Measurements from ENCODE around the gene LHX6. TPM values are rescaled to one million over a fixed set of nuclear protein-coding genes. Genes with fewer than 3 reads are reported as not detected.

The LHX6 gene
- total and polyA plus RNA-seq, 2 experiments from 2014 or later = not detected

GRCh38 chr9:122256206-122256605, 27.4 kb upstream of the LHX6 start:
- H2AFZ ChIP-seq = no peak overlapping the region
- no peaks in the 10 kb centered on the region for H3K4me1 ChIP-seq (ENCODE audit: insufficient read depth)
- H3F3A ChIP-seq (ENCODE audit: insufficient read depth) = no peaks in the 10 kb centered on the region
- TF ChIP-seq EZH2 (IDR thresholded peaks at IDR 0.05; ENCODE audit: insufficient read depth, poor library complexity, severe bottlenecking) (no peak), EZH2phosphoT487 (IDR thresholded peaks at IDR 0.05; ENCODE audit: insufficient read depth, low read depth) (no peak)
- H3K27me3 ChIP-seq (replicated peaks; ENCODE audit: insufficient read depth) = no peaks in the 10 kb centered on the region
- H3K9ac ChIP-seq = no peak overlapping the region
- peaks cover 86% of the 10 kb centered on the region for H3K79me2 ChIP-seq (ENCODE audit: insufficient read depth)
- 96 to 99% methylated on average over 5 of the region's 5 CpGs for WGBS, 2 experiments (ENCODE audit: low coverage in 1 of 2, low lambda C conversion rate in 2 of 2, missing lambda C conversion rate in 2 of 2)
- no peaks in the 10 kb centered on the region for H3K9me3 ChIP-seq (ENCODE audit: low read depth)
- in situ Hi-C loops (cut with MboI) = no loop called here
- no peak overlapping the region for H3K27ac ChIP-seq
- H3K4me3 ChIP-seq = no peak overlapping the region
- DNase-seq = no peak
- H3K36me3 ChIP-seq (ENCODE audit: low read depth) = peaks cover 22% of the 10 kb centered on the region
- no peak overlapping the region for H3K4me2 ChIP-seq (ENCODE audit: unreplicated experiment)
- no peaks in the 10 kb centered on the region for H4K20me1 ChIP-seq (ENCODE audit: insufficient read depth)
- no peaks in the 10 kb centered on the region for H3K9me2 ChIP-seq (ENCODE audit: insufficient read depth)

GRCh38 chr9:122254761-122255160, 26.0 kb upstream of the LHX6 start:
- Histone ChIP-seq H4K20me1 (ENCODE audit: insufficient read depth) (no peaks in the 10 kb centered on the region), H3K9me2 (ENCODE audit: insufficient read depth) (no peaks in the 10 kb centered on the region), H3K4me1 (ENCODE audit: insufficient read depth) (no peaks in the 10 kb centered on the region), H3K36me3 (ENCODE audit: low read depth) (peaks cover 23% of the 10 kb centered on the region; the same call in 1 of the 2 replicates), H3K4me3 (no peak overlapping the region), H3K79me2 (ENCODE audit: insufficient read depth) (peaks cover 77% of the 10 kb centered on the region), H3K27me3 (replicated peaks; ENCODE audit: insufficient read depth) (no peaks in the 10 kb centered on the region), H3K9me3 (ENCODE audit: low read depth) (no peaks in the 10 kb centered on the region), H3K27ac (no peak overlapping the region), H3F3A (ENCODE audit: insufficient read depth) (no peaks in the 10 kb centered on the region), H2AFZ (no peak overlapping the region), H3K4me2 (ENCODE audit: unreplicated experiment) (no peak overlapping the region), H3K9ac (no peak overlapping the region)
- no peak for DNase-seq
- TF ChIP-seq EZH2phosphoT487 (IDR thresholded peaks at IDR 0.05; ENCODE audit: insufficient read depth, low read depth) = no peak
- no peak for TF ChIP-seq EZH2 (IDR thresholded peaks at IDR 0.05; ENCODE audit: insufficient read depth, poor library complexity, severe bottlenecking)
- 99% methylated on average over 3 of the region's 3 CpGs for WGBS, 2 experiments (ENCODE audit: low coverage in 1 of 2, low lambda C conversion rate in 2 of 2, missing lambda C conversion rate in 2 of 2)
- in situ Hi-C loops (cut with MboI) = no loop called here

- peaks cover 58% of the 10 kb centered on the region for H3K79me2 ChIP-seq (ENCODE audit: insufficient read depth)
Observed at GRCh38 chr9:122252796-122253195, 24.0 kb upstream of the LHX6 start.

GRCh38 chr9:122251351-122251750, 22.6 kb upstream of the LHX6 start:
- no peaks in the 10 kb centered on the region for H3K9me3 ChIP-seq (ENCODE audit: low read depth)
- H3K9ac ChIP-seq = no peak overlapping the region
- H3K4me3 ChIP-seq = no peak overlapping the region
- H4K20me1 ChIP-seq (ENCODE audit: insufficient read depth) = no peaks in the 10 kb centered on the region
- TF ChIP-seq EZH2phosphoT487 (IDR thresholded peaks at IDR 0.05; ENCODE audit: insufficient read depth, low read depth) (no peak), EZH2 (IDR thresholded peaks at IDR 0.05; ENCODE audit: insufficient read depth, poor library complexity, severe bottlenecking) (no peak)
- in situ Hi-C loops (cut with MboI) = no loop called here
- H3K79me2 ChIP-seq (ENCODE audit: insufficient read depth) = peaks cover 46% of the 10 kb centered on the region
- DNase-seq = no peak
- H3K36me3 ChIP-seq (ENCODE audit: low read depth) = peaks cover 33% of the 10 kb centered on the region
- H3K27me3 ChIP-seq (replicated peaks; ENCODE audit: insufficient read depth) = no peaks in the 10 kb centered on the region
- H2AFZ ChIP-seq = no peak overlapping the region
- H3F3A ChIP-seq (ENCODE audit: insufficient read depth) = no peaks in the 10 kb centered on the region
- H3K4me2 ChIP-seq (ENCODE audit: unreplicated experiment) = no peak overlapping the region
- no peaks in the 10 kb centered on the region for H3K9me2 ChIP-seq (ENCODE audit: insufficient read depth)
- no peak overlapping the region for H3K27ac ChIP-seq
- H3K4me1 ChIP-seq (ENCODE audit: insufficient read depth) = no peaks in the 10 kb centered on the region
- WGBS, 2 experiments (ENCODE audit: low coverage in 1 of 2, low lambda C conversion rate in 2 of 2, missing lambda C conversion rate in 2 of 2) = 94 to 97% methylated on average over 2 of the region's 2 CpGs

More at GRCh38 chr9:122252796-122253195, 24.0 kb upstream of the LHX6 start:
- no peak for DNase-seq
- in situ Hi-C loops (cut with MboI) = no loop called here
- TF ChIP-seq EZH2 (IDR thresholded peaks at IDR 0.05; ENCODE audit: insufficient read depth, poor library complexity, severe bottlenecking) = no peak
- no peak for TF ChIP-seq EZH2phosphoT487 (IDR thresholded peaks at IDR 0.05; ENCODE audit: insufficient read depth, low read depth)
- Histone ChIP-seq H3K4me2 (ENCODE audit: unreplicated experiment) (no peak overlapping the region), H3K27me3 (replicated peaks; ENCODE audit: insufficient read depth) (no peaks in the 10 kb centered on the region), H3K4me1 (ENCODE audit: insufficient read depth) (no peaks in the 10 kb centered on the region), H3K9ac (no peak overlapping the region), H2AFZ (no peak overlapping the region), H3K9me2 (ENCODE audit: insufficient read depth) (no peaks in the 10 kb centered on the region), H4K20me1 (ENCODE audit: insufficient read depth) (no peaks in the 10 kb centered on the region), H3K4me3 (no peak overlapping the region), H3K9me3 (ENCODE audit: low read depth) (no peaks in the 10 kb centered on the region), H3K36me3 (ENCODE audit: low read depth) (peaks cover 23% of the 10 kb centered on the region; the same call in 1 of the 2 replicates), H3F3A (ENCODE audit: insufficient read depth) (no peaks in the 10 kb centered on the region), H3K27ac (no peak overlapping the region)
- WGBS, 2 experiments (ENCODE audit: low coverage in 1 of 2, low lambda C conversion rate in 2 of 2, missing lambda C conversion rate in 2 of 2) = 84 to 94% methylated on average over 5 of the region's 5 CpGs

GRCh38 chr9:122248448-122248865, 19.7 kb upstream of the LHX6 start:
- DNase-seq = no peak
- Histone ChIP-seq H3K27me3 (replicated peaks; ENCODE audit: insufficient read depth) (no peaks in the 10 kb centered on the region), H3K27ac (no peak overlapping the region), H2AFZ (no peak overlapping the region), H3K4me3 (no peak overlapping the region), H3K9me2 (ENCODE audit: insufficient read depth) (no peaks in the 10 kb centered on the region), H3F3A (ENCODE audit: insufficient read depth) (0 out of 2 replicates have a peak, but pooled peaks cover 8% of the 10 kb centered on the region), H3K79me2 (ENCODE audit: insufficient read depth) (peaks cover 18% of the 10 kb centered on the region; the same call in 1 of the 2 replicates), H4K20me1 (ENCODE audit: insufficient read depth) (no peaks in the 10 kb centered on the region), H3K4me2 (ENCODE audit: unreplicated experiment) (no peak overlapping the region), H3K9me3 (ENCODE audit: low read depth) (no peaks in the 10 kb centered on the region), H3K36me3 (ENCODE audit: low read depth) (peaks cover 43% of the 10 kb centered on the region), H3K9ac (no peak overlapping the region), H3K4me1 (ENCODE audit: insufficient read depth) (no peaks in the 10 kb centered on the region)
- 93 to 98% methylated on average over 5 of the region's 5 CpGs for WGBS, 2 experiments (ENCODE audit: low coverage in 1 of 2, low lambda C conversion rate in 2 of 2, missing lambda C conversion rate in 2 of 2)
- in situ Hi-C loops (cut with MboI) = no loop called here
- TF ChIP-seq EZH2 (IDR thresholded peaks at IDR 0.05; ENCODE audit: insufficient read depth, poor library complexity, severe bottlenecking) = no peak
- TF ChIP-seq EZH2phosphoT487 (IDR thresholded peaks at IDR 0.05; ENCODE audit: insufficient read depth, low read depth) = no peak
